HCT116 (cell line): Measurements from ENCODE around the gene DHX34. TPM values are rescaled to one million over a fixed set of nuclear protein-coding genes. Genes with fewer than 3 reads are reported as not detected.
"Not testable (repeated sequence)": the region's sequence is repeated elsewhere in the genome, so short reads cannot be mapped to it uniquely, and the experiment has no call there.

Experiments used
- ATAC-seq: fragments of 200-7000 bp; cut with Tn5 transposase; 2 replicates; pipeline ENCODE4 v1.9.1; 2020; ENCODE audit warnings: mild to moderate bottlenecking, moderate library complexity
- BruUV-seq: library from RNA; stranded (reverse); fragments of 400-500 nt; replicated peaks from 2 replicates; lab custom pipeline; 2021; lab: Mats Ljungman, UMichigan
- CTCF ChIA-PET: fragments of 300-600 bp; sonication (Branson Sonifier 250); formaldehyde crosslinking; loops from one replicate; lab custom pipeline; 2021; ENCODE audit warnings: antibody characterized with exemption; lab: Charles Lee
- POLR2A ChIA-PET: fragments of 300-600, 350-600 bp; sonication (Branson Sonifier 250); formaldehyde crosslinking; loops from one replicate; lab custom pipeline; 2021; ENCODE audit warnings: antibody characterized with exemption; lab: Charles Lee
- RAD21 ChIA-PET, 2 experiments: fragments of 300-600 bp; sonication (Branson Sonifier 250); formaldehyde crosslinking; loops; one replicate each; lab custom pipeline; 2023; ENCODE audit warnings: low total read pairs in 2 of 2; ENCODE audit not compliant: uncharacterized antibody in 2 of 2, unreplicated experiment in 2 of 2, low non-redundant PET in 1 of 2; lab: Charles Lee
- DNase-seq: peaks from one replicate; pipeline ENCODE4 v3.0.0-alpha.2; 2010; ENCODE audit warnings: low read depth, low spot score
- H2AFZ ChIP-seq: fragments of 200-600 bp; shearing (Covaris generic), sonication (generic); 2 replicates; pipeline ENCODE4 v1.6.1; 2017; ENCODE audit warnings: low read depth, mixed run types, mixed read lengths, antibody characterized with exemption, low read length; ENCODE audit not compliant: poor library complexity, severe bottlenecking
- H3K27ac ChIP-seq: 2 replicates; pipeline ENCODE4 v1.5.1; 2012; ENCODE audit warnings: low read depth, low read length
- H3K27me3 ChIP-seq: fragments of 200-600 bp; sonication (generic); 2 replicates; pipeline ENCODE4 v1.6.1; 2016; ENCODE audit warnings: mixed run types, low read length, mixed read lengths; ENCODE audit not compliant: insufficient read depth
- H3K36me3 ChIP-seq, 2 experiments: fragments of 200-500 bp in 1 of 2; fragments of 200-600 bp in 1 of 2; sonication (Bioruptor generic) in 1 of 2; sonication (generic) in 1 of 2; 2 replicates each; pipeline versions ENCODE4 v1.5.1 to v1.6.1; 2014 to 2016; ENCODE audit warnings: low read length in 2 of 2, inconsistent platforms in 1 of 2, mixed read lengths in 1 of 2, mixed run types in 1 of 2; ENCODE audit not compliant: insufficient read depth in 2 of 2, control insufficient read depth in 1 of 2
- H3K4me1 ChIP-seq, 2 experiments: fragments of 200-600 bp in 1 of 2; sonication (generic) in 1 of 2; 2 replicates each; pipeline versions ENCODE4 v1.5.1 to v1.6.1; 2012 to 2017; ENCODE audit warnings: low read length in 2 of 2, inconsistent platforms in 1 of 2, mild to moderate bottlenecking in 1 of 2, mixed read lengths in 1 of 2, mixed run types in 1 of 2, moderate library complexity in 1 of 2; ENCODE audit not compliant: insufficient read depth in 2 of 2, control insufficient read depth in 1 of 2
- H3K4me2 ChIP-seq: fragments of 200-600 bp; sonication (generic); 2 replicates; pipeline ENCODE4 v1.6.1; 2017; ENCODE audit warnings: mixed run types, low read length, mixed read lengths
- H3K4me3 ChIP-seq, 2 experiments: fragments of 200-600 bp in 1 of 2; sonication (generic) in 1 of 2; replicated peaks in 1 of 2; 2 replicates each; pipeline ENCODE4 v1.5.1; 2011 to 2016; ENCODE audit warnings: low read length in 2 of 2, control low read depth in 1 of 2, low read depth in 1 of 2, mild to moderate bottlenecking in 1 of 2, mixed read lengths in 1 of 2, mixed run types in 1 of 2
- H3K79me2 ChIP-seq: fragments of 200-600 bp; sonication (generic); 2 replicates; pipeline ENCODE4 v1.6.1; 2017; ENCODE audit warnings: mild to moderate bottlenecking, mixed run types, low read length, moderate library complexity, mixed read lengths; ENCODE audit not compliant: insufficient read depth
- H3K9ac ChIP-seq: fragments of 200-600 bp; sonication (generic); 2 replicates; pipeline ENCODE4 v1.6.1; 2016; ENCODE audit warnings: low read length, mixed read lengths
- H3K9me2 ChIP-seq: fragments of 200-600 bp; sonication (generic), shearing (Covaris generic); 2 replicates; pipeline ENCODE4 v1.6.1; 2017; ENCODE audit warnings: mixed run types, mild to moderate bottlenecking, moderate library complexity; ENCODE audit not compliant: insufficient read depth
- H3K9me3 ChIP-seq, 2 experiments: fragments of 200-500 bp in 1 of 2; fragments of 200-600 bp in 1 of 2; sonication (Bioruptor generic) in 1 of 2; sonication (generic) in 1 of 2; 2 replicates each; pipeline ENCODE4 v1.6.1; 2014 to 2017; ENCODE audit warnings: low read length in 2 of 2, mixed read lengths in 2 of 2, inconsistent platforms in 1 of 2, low read depth in 1 of 2, mild to moderate bottlenecking in 1 of 2, mixed run types in 1 of 2, moderate library complexity in 1 of 2; ENCODE audit not compliant: control insufficient read depth in 1 of 2, insufficient read depth in 1 of 2
- H4K20me1 ChIP-seq: fragments of 200-600 bp; sonication (generic), shearing (Covaris generic); 2 replicates; pipeline ENCODE4 v1.6.1; 2017; ENCODE audit warnings: mixed run types, mild to moderate bottlenecking, moderate library complexity; ENCODE audit not compliant: insufficient read depth
- POLR2AphosphoS5 ChIP-seq: IDR thresholded peaks from 2 replicates; pipeline ENCODE4 v1.6.1; 2011; ENCODE audit warnings: mild to moderate bottlenecking, low read depth, low read length, moderate library complexity
- SIN3A ChIP-seq: IDR thresholded peaks from 2 replicates; pipeline ENCODE4 v1.6.1; 2012; ENCODE audit warnings: low read depth
- SP1 ChIP-seq: IDR thresholded peaks from 2 replicates; pipeline ENCODE4 v1.6.1; 2012; ENCODE audit warnings: low read depth
- SRF ChIP-seq: IDR thresholded peaks from 2 replicates; pipeline ENCODE4 v1.6.1; 2012; ENCODE audit warnings: low read depth
- intact Hi-C: fragments of 100-400 bp; cut with micrococcal nuclease; formaldehyde crosslinking; loops from 2 replicates; pipeline ENCODE4 v1.10.0; 2022
- total RNA-seq: library from RNA; stranded (reverse); gene quantifications from one replicate; pipeline ENCODE4 v1.2.1, GENCODE V29; 2021; ENCODE audit not compliant: unreplicated experiment

DHX34 gene
- total RNA-seq, 1 experiment from 2014 or later, result 30.5 TPM

DNA sequence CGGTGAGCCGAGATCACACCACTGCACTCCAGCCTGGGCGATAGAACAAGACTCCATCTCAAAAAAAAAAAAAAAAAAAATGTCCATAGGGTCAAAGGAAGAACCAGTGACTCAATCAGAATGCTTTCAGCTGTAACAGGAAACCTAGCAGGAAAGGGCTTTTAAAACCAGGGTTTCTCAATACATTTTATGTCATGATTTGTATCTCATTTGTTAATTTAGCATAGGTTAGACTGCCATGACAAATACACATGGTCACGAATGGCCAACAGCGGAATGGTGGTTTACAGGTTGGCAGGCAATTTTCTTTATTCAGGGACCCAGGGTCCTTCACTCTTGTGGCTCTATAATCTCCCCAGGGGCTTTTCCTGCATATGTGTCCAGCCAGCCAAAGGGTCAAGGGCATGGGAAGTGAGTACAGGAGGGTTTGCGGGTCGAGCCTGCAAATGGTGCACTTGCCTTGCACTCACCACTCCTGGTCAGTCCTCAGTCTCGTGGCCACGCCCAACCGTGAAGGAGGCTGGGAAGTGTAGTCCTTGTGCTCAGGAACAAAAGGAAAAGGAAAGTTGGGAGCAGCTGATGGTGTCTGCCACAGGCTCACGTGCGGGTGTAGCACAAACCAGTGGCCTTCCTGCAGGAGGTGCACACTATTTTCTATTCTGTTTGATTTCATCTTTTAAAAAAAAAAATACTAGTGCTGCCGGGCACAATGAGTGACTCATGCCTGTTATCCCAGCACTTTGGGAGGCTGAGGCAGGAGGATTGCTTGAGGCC lies 14.8 kb downstream of the DHX34 start:
- H3K27me3 ChIP-seq, result no peaks in the 10 kb centered on the region
- TF ChIP-seq SP1, result no peak
- no peak for TF ChIP-seq SRF
- TF ChIP-seq POLR2AphosphoS5, result no peak
- TF ChIP-seq SIN3A, result no peak
- ATAC-seq (peak; percentile 76), DNase-seq (no peak)
- peaks cover 42% of the 10 kb centered on the region for H3K79me2 ChIP-seq
- H3K9me2 ChIP-seq, result no peaks in the 10 kb centered on the region
- no peak overlapping the region for H3K27ac ChIP-seq
- no peak overlapping the region for H3K4me3 ChIP-seq
- intact Hi-C loops, result no loop called here
- ChIA-PET CTCF (interaction anchor here (2.4 kb wide), 1 partner anchor 15 kb away, joined by 12 read pairs; the partner anchor contains the start of gene DHX34), POLR2A (no interaction called here), RAD21 (no interaction called here)
- no peak overlapping the region for H3K9ac ChIP-seq
- no peaks in the 10 kb centered on the region for H3K4me1 ChIP-seq
- no peaks in the 10 kb centered on the region for H4K20me1 ChIP-seq
- no peaks in the 10 kb centered on the region for H3K9me3 ChIP-seq
- H3K36me3 ChIP-seq, result peaks cover 37 to 54% of the 10 kb centered on the region in 2 experiments
- TSS peak; percentile 32 for BruUV-seq
- H3K4me2 ChIP-seq, result no peak overlapping the region
- no peak overlapping the region for H2AFZ ChIP-seq

DNA sequence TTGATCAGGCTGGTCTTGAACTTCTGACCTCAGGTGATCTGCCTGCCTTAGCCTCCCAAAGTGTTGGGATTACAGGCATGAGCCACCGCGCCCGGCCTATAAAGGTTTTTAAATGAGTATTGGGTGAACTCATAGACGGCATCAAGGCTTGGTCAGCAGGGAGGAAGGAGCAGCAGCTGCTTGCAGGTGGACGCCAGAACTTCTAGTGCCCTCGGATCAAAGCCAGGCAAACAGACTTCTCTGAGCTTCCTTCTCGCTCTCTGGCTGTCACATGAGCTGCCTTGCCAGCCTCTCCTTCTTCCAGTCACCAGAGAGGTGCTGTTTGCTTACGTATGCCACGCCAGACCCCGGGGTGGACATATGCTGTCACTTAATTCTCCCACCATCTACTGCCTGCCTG lies 16.3 kb downstream of the DHX34 start:
- POLR2A ChIA-PET, ATAC-seq: not testable (repeated sequence)
- CTCF ChIA-PET, result interaction anchor here (1.9 kb wide), 1 partner anchor 17 kb away, joined by 9 read pairs; the partner anchor contains the start of gene DHX34

More for the DNA sequence above, 16.3 kb downstream of the DHX34 start:
- H3K9ac ChIP-seq, H3K27ac ChIP-seq, H3K4me2 ChIP-seq, DNase-seq, intact Hi-C loops, RAD21 ChIA-PET, H3K4me3 ChIP-seq, H2AFZ ChIP-seq, H3K4me1 ChIP-seq, BruUV-seq, H3K27me3 ChIP-seq, H4K20me1 ChIP-seq, H3K9me3 ChIP-seq, H3K9me2 ChIP-seq: not testable (repeated sequence)
- Histone ChIP-seq H3K79me2 (peaks cover 37% of the 10 kb centered on the region), H3K36me3 (peaks cover 36 to 49% of the 10 kb centered on the region in 2 experiments)
